Stomach (tissue), 9 donors: ENCODE results near the gene EIF2B1. TPM values are rescaled to one million over a fixed set of nuclear protein-coding genes. Genes with fewer than 3 reads are reported as not detected.

Source experiments
- DNase-seq, 2 donors: peaks; one replicate each; pipeline versions ENCODE4 v3.0.0 to v3.0.0-alpha.2; 2013 to 2019
- H3K27ac ChIP-seq, 5 donors: fragments of 200-600 bp in 4 of 5; sonication (generic) in 4 of 5; one replicate each; pipeline ENCODE4 v1.5.1; 2013 to 2019; ENCODE audit warnings: mild to moderate bottlenecking in 1 of 5, moderate library complexity in 1 of 5
- H3K27me3 ChIP-seq, 3 donors: fragments of 200-600 bp; sonication (generic); one replicate each; pipeline ENCODE4 v1.5.1; 2017 to 2019; ENCODE audit warnings: mixed run types in 1 of 3
- H3K36me3 ChIP-seq, 4 donors: fragments of 200-600 bp; sonication (generic); 1 replicate in 3 of 4; 2 replicates in 1 of 4; pipeline ENCODE4 v1.5.1; 2016 to 2019
- H3K4me1 ChIP-seq, 4 donors: fragments of 200-600 bp; sonication (generic); one replicate each; pipeline ENCODE4 v1.5.1; 2016 to 2019
- H3K4me3 ChIP-seq, 4 donors: fragments of 200-600 bp; sonication (generic) in 3 of 4; one replicate each; pipeline ENCODE4 v1.5.1; 2016 to 2019; ENCODE audit warnings: mild to moderate bottlenecking in 1 of 4
- H3K9me3 ChIP-seq, 4 donors: fragments of 200-600 bp; sonication (generic); one replicate each; pipeline ENCODE4 v1.5.1; 2016 to 2019
- EP300 ChIP-seq: sonication (generic); formaldehyde crosslinking; IDR thresholded peaks from one replicate; pipeline ENCODE4 v1.6.1; 2017; ENCODE audit warnings: antibody characterized with exemption
- POLR2A ChIP-seq, 4 donors: fragments of 450-650 bp; IDR thresholded peaks; one replicate each; pipeline ENCODE4 v1.6.1; 2016; ENCODE audit warnings: antibody characterized with exemption in 4 of 4, control low read depth in 2 of 4, mild to moderate bottlenecking in 1 of 4, moderate library complexity in 1 of 4
- POLR2AphosphoS5 ChIP-seq, 3 donors: sonication (generic); formaldehyde crosslinking; IDR thresholded peaks; one replicate each; pipeline ENCODE4 v1.6.1; 2016; ENCODE audit warnings: antibody characterized with exemption in 3 of 3
- WGBS, 5 donors: extraction: QIAGEN DNeasy Blood & Tissue Kit in 3 of 5; methylation state at CpG; one replicate each; pipeline versions ENCODE4 v1.1.5 to v1.1.7; 2013 to 2018; 5-methylcytosine and 5-hydroxymethylcytosine counted together
- intact Hi-C: fragments of 100-400 bp; cut with DNase I; formaldehyde crosslinking; loops from one replicate; pipeline ENCODE4 v1.15.1; 2023; ENCODE audit warnings: low total_unique reads
- polyA plus RNA-seq, 3 donors: library from polyadenylated mRNA; stranded (reverse); fragments of 200-250 nt; gene quantifications; one replicate each; pipeline ENCODE4 v1.2.3, GENCODE V29; 2013
- total RNA-seq, 5 donors: library from RNA; depleted of rRNA; stranded (reverse); fragments of >200 nt; gene quantifications; one replicate each; pipeline versions ENCODE4 v1.1.0 to v1.2.3, GENCODE V29; 2014 to 2016
- TF ChIP-seq, protein P1 (sequence below), 7 experiments: fragments of 450-650 bp in 4 of 7; fragments of 200-600 bp in 3 of 7; sonication (generic) in 3 of 7; IDR thresholded peaks; one replicate each; pipeline ENCODE4 v1.5.1; 2016 to 2019; ENCODE audit warnings: antibody characterized with exemption in 7 of 7, control low read depth in 2 of 7, mild to moderate bottlenecking in 1 of 7
- donor health status: healthy with polysubstance abuse.
- donor health status: Bipolar disorder and iron deficiency.
- donor health status: healthy.

The EIF2B1 gene
- total and polyA plus RNA-seq, 8 donors = 20.0 to 194 (median 39.6) TPM

- intact Hi-C loops = no loop called here
- Histone ChIP-seq H3K36me3 (peaks cover 80 to 99% (median 99%) of the 10 kb centered on the region in 4 donors), H3K27me3 (no peaks in the 10 kb centered on the region), H3K27ac (no peak overlapping the region), H3K9me3 (no peaks in the 10 kb centered on the region), H3K4me1 (no peaks in the 10 kb centered on the region), H3K4me3 (no peak overlapping the region)
- TF ChIP-seq EP300 (no peak), POLR2AphosphoS5 (IDR thresholded peaks at IDR 0.05) (no peak)
- 89 to 93% (median 91%) methylated on average over 13 of the region's 13 CpGs for WGBS, 5 donors
- no peak for DNase-seq
Observed at GRCh38 chr12:123617580-123617979, 15.9 kb downstream of the EIF2B1 start.

DNA sequence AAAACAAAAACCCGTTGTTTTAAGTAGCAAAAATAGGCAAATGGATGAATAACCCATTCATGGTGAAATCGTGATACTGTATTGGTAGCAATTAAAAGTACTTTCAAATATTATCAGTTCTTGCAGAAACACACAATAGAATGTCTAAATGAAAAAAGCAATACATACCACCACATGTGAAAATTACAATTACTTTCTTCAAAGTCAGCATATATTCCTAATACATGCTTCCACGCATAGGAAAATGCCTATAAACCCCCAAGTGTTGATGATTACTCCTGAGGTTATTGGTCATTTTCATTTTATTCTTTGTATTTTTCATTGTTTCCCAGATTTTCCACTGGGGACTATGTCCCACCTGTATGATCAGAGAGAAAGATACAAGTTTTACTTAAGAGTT, 16.3 kb downstream of the EIF2B1 start:
- Histone ChIP-seq H3K36me3 (peaks cover 76 to 99% (median 99%) of the 10 kb centered on the region in 4 donors), H3K4me1 (no peaks in the 10 kb centered on the region), H3K27me3 (no peaks in the 10 kb centered on the region), H3K27ac (no peak overlapping the region), H3K4me3 (no peak overlapping the region), H3K9me3 (no peaks in the 10 kb centered on the region)
- no peak for TF ChIP-seq EP300
- TF ChIP-seq, protein P1, sequence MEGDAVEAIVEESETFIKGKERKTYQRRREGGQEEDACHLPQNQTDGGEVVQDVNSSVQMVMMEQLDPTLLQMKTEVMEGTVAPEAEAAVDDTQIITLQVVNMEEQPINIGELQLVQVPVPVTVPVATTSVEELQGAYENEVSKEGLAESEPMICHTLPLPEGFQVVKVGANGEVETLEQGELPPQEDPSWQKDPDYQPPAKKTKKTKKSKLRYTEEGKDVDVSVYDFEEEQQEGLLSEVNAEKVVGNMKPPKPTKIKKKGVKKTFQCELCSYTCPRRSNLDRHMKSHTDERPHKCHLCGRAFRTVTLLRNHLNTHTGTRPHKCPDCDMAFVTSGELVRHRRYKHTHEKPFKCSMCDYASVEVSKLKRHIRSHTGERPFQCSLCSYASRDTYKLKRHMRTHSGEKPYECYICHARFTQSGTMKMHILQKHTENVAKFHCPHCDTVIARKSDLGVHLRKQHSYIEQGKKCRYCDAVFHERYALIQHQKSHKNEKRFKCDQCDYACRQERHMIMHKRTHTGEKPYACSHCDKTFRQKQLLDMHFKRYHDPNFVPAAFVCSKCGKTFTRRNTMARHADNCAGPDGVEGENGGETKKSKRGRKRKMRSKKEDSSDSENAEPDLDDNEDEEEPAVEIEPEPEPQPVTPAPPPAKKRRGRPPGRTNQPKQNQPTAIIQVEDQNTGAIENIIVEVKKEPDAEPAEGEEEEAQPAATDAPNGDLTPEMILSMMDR (IDR thresholded peaks at IDR 0.05) = no peak
- no peak for TF ChIP-seq POLR2AphosphoS5 (IDR thresholded peaks at IDR 0.05)
- no peak for TF ChIP-seq POLR2A (IDR thresholded peaks at IDR 0.05)
- 84 to 94% (median 93%) methylated on average over 3 of the region's 3 CpGs for WGBS, 5 donors
- no peak for DNase-seq
- intact Hi-C loops = no loop called here

DNA sequence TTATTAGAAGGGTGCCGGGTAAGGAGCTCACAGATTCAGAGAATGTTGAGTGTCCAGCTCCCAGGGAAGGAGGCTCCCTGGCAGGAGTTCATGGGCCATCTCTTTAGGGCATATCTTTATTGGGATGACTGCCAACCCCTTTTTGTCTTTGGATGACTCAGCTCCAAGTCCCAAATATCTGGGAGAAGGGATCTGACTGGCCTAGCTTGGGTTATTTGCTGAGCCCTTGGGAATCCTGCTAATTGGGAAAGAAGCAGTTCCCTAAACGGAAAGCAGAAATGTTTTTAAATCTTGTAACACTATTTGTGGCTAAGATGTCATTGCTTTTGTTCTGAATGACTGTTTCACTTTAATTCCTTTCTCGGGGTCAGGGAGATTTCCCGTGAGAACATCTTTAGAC, 19.0 kb downstream of the EIF2B1 start:
- 71 to 83% (median 76%) methylated on average over 4 of the region's 4 CpGs for WGBS, 5 donors
- intact Hi-C loops = no loop called here
- Histone ChIP-seq H3K4me1 (no peaks in the 10 kb centered on the region), H3K36me3 (peaks cover 81 to 99% (median 99%) of the 10 kb centered on the region in 4 donors), H3K27ac (no peak overlapping the region), H3K9me3 (no peaks in the 10 kb centered on the region), H3K4me3 (no peak overlapping the region), H3K27me3 (no peaks in the 10 kb centered on the region)
- TF ChIP-seq, protein P1 (IDR thresholded peaks at IDR 0.05) = no peak
- TF ChIP-seq POLR2A (IDR thresholded peaks at IDR 0.05) = no peak
- DNase-seq = no peak

DNA sequence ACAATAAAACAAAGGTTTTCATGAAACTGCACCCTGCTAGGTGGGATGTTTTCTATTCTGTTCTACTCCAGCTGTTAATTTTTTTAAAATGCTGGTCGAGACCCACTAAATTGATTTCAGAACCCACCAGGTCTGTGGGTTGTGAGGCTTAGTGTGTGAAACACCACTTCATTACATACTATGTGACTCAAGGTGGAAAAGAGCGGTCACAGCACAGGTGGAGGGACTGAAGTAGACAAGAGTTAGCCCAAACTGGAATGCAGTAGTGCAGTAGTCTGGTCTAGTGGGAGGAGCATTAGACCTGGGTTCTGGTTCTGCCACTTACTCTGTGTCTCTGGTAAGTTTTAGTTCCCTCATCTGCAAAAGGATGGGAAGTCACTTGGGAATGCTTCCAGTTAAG, 19.4 kb downstream of the EIF2B1 start:
- Histone ChIP-seq H3K27ac (no peak overlapping the region), H3K9me3 (no peaks in the 10 kb centered on the region), H3K27me3 (no peaks in the 10 kb centered on the region), H3K36me3 (peaks cover 80 to 99% (median 99%) of the 10 kb centered on the region in 4 donors), H3K4me3 (no peak overlapping the region), H3K4me1 (no peaks in the 10 kb centered on the region)
- no peak for TF ChIP-seq POLR2A (IDR thresholded peaks at IDR 0.05)
- no peak for TF ChIP-seq POLR2AphosphoS5 (IDR thresholded peaks at IDR 0.05)
- TF ChIP-seq, protein P1 (IDR thresholded peaks at IDR 0.05) = no peak
- TF ChIP-seq EP300 = no peak
- intact Hi-C loops = no loop called here
- 83 to 97% (median 94%) methylated on average over 2 of the region's 2 CpGs for WGBS, 5 donors
- no peak for DNase-seq

GRCh38 chr12:123608182-123608581, 25.3 kb downstream of the EIF2B1 start:
- peaks cover 3 to 20% (median 9%) of the 10 kb centered on the region in 4 donors for H3K4me1 ChIP-seq
- WGBS, 5 donors = 70 to 86% (median 83%) methylated on average over 8 of the region's 8 CpGs
- peaks cover 57 to 94% (median 88%) of the 10 kb centered on the region in 4 donors for H3K36me3 ChIP-seq
- H3K4me3 ChIP-seq = no peak overlapping the region
- H3K27ac ChIP-seq = no peak overlapping the region
- TF ChIP-seq POLR2AphosphoS5 (IDR thresholded peaks at IDR 0.05) (no peak), POLR2A (IDR thresholded peaks at IDR 0.05) (no peak), EP300 (no peak)
- TF ChIP-seq, protein P1 (IDR thresholded peaks at IDR 0.05) = no peak
- no peaks in the 10 kb centered on the region for H3K9me3 ChIP-seq
- H3K27me3 ChIP-seq = no peaks in the 10 kb centered on the region
- no peak for DNase-seq
- intact Hi-C loops = no loop called here
